Measurements from ENCODE around the gene DCAF17.
"Not testable (repeated sequence)": the region's sequence is repeated elsewhere in the genome, so short reads cannot be mapped to it uniquely, and the experiment has no call there.

Gene DCAF17

DNA sequence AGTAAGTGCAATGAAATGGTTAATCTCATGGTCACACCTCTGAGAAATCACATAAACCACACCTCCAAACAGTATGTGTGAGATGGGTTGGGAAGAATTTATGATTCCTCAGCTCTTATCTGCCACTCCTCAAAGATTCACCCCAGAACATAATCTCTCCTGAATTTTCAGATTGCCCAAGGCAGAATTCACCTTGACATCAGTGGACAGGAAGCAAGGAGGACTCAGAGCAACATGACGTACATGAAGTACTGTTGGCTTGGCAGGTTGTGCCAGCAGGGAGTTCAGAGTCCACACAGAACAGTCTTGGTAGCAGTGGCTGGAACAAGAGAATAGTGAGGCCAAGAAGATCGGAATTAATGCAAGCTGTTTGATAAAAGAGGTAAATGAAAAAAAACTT, 56.6 kb downstream of the DCAF17 start:
- no peak overlapping the region for H3K4me3 ChIP-seq (ENCODE audit: low read depth, low read length)
- TF ChIP-seq, protein P1, sequence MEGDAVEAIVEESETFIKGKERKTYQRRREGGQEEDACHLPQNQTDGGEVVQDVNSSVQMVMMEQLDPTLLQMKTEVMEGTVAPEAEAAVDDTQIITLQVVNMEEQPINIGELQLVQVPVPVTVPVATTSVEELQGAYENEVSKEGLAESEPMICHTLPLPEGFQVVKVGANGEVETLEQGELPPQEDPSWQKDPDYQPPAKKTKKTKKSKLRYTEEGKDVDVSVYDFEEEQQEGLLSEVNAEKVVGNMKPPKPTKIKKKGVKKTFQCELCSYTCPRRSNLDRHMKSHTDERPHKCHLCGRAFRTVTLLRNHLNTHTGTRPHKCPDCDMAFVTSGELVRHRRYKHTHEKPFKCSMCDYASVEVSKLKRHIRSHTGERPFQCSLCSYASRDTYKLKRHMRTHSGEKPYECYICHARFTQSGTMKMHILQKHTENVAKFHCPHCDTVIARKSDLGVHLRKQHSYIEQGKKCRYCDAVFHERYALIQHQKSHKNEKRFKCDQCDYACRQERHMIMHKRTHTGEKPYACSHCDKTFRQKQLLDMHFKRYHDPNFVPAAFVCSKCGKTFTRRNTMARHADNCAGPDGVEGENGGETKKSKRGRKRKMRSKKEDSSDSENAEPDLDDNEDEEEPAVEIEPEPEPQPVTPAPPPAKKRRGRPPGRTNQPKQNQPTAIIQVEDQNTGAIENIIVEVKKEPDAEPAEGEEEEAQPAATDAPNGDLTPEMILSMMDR (IDR thresholded peaks at IDR 0.05; ENCODE audit: borderline replicate concordance, insufficient read depth, low read depth, low read length), result no peak

DNA sequence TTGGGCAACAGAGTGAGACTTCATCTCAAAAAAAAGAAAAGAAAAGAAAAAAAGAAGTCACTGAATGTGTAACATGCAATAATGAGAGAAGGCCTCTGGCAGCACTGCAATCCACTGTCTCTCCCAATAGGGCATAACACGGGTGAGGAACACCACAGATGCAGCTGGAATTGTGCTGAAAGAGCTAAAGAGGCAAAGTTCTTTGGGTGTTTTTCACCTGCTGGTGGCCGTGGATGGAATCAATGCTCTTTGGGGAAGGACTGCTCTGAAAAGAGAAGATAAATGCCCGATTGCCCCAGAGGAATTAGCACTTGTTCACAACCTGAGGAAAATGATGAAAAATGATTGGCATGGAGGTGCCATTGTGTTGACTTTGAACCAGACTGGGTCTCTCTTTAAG, 57.3 kb downstream of the DCAF17 start:
- H3K4me3 ChIP-seq (ENCODE audit: low read depth, low read length), result no peak overlapping the region
- TF ChIP-seq, protein P1 (IDR thresholded peaks at IDR 0.05; ENCODE audit: borderline replicate concordance, insufficient read depth, low read depth, low read length), result no peak

DNA sequence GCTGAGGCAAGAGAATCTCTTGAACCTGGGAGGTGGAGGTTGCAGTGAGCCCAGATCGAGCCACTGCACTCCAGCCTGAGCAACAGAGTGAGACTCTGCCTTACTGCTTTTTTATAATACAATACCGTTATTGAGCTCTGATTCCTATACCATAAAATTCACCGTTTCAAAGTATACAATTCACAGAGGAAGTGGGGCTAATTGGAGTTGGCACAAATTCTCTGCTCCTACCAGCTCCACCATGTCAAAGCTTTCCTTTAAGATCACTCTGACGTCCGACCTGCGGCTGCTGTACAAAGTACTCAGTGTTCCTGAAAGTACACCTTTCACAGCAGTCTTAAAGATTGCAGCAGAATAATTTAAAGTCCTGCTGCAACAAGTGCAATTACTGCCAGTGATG, 58.6 kb downstream of the DCAF17 start:
- H3K4me3 ChIP-seq (ENCODE audit: low read depth, low read length), result no peak overlapping the region
- TF ChIP-seq, protein P1 (IDR thresholded peaks at IDR 0.05; ENCODE audit: borderline replicate concordance, insufficient read depth, low read depth, low read length), result no peak

DNA sequence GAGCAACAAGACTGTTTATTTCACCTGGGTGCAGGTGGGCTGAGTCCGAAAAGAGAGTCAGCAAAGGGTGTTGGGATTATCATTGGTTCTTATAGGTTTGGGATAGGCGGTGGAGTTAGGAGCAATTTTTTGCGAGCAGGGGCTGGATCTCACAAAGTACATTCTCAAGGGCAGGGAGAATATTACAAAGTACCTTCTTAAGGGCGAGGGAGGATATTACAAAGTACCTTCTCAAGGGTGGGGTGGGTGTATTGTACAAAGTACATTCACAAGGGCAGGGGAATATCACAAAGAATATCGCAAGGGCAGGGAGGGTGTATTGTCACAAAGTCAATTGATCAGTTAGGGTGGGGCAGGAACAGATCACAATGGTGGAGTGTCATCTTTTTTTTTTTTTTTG, 63.6 kb downstream of the DCAF17 start:
- not testable (repeated sequence) for H3K4me3 ChIP-seq (ENCODE audit: low read depth, low read length)

DNA sequence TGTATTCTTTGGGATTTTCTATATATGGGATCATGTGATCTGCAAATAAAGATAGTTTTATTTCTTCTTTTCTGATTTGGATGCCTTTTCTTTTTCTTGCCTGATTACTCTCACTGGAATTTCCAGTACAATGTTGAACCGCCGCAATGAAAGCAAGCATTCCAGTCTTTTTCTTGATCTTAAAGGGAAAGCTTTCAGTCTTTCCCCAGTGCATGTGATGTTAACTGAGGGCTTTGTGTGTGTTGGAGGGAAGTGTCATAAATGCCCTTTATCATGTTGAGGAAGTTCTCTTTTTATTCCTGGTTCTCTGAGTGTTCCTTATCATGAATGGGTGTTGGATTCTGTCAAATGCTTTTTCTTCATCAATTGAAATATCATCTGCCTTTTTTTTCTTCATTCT, 71.3 kb downstream of the DCAF17 start:
- TF ChIP-seq, protein P1 (IDR thresholded peaks at IDR 0.05; ENCODE audit: borderline replicate concordance, insufficient read depth, low read depth, low read length), result no peak
- no peak overlapping the region for H3K4me3 ChIP-seq (ENCODE audit: low read depth, low read length)

DNA sequence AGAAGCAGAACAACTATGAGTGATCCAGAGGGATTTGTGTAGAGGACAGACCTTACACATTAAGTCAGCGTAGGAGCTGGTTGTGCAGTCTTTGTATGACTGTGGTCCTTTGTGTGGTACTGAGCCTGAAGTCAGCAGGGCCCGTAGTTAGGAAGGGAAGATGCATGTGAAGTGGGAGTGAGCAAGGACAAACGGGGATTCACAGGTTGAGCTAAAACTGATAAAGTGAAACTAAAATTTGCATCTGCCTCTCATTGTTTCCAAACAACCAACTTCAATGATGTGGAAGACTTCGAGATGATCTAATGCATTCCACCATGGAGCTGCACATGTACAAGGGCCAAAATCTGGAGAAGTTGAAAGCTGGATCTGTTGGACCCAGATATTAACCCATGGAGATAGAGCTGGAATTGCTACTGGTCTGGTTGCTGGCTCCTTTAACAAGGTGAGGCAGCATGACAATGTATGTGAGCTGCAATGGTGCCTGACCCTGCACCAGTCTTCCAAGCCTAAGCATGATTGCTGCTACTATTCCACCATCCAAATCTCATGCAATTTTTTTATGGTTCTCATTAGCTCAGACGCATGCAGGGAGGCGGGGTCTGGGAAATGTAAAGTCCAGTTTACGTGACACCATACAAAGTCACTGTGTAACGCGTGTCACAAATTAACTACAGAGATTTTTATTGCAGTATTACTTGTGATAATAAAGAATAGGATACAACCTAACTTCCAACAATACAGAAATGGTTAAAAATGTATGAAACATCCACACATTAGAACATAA, 76.1 kb downstream of the DCAF17 start:
- TF ChIP-seq, protein P1 (IDR thresholded peaks at IDR 0.05; ENCODE audit: borderline replicate concordance, insufficient read depth, low read depth, low read length), result no peak
- no peak overlapping the region for H3K4me3 ChIP-seq (ENCODE audit: low read depth, low read length)

DNA sequence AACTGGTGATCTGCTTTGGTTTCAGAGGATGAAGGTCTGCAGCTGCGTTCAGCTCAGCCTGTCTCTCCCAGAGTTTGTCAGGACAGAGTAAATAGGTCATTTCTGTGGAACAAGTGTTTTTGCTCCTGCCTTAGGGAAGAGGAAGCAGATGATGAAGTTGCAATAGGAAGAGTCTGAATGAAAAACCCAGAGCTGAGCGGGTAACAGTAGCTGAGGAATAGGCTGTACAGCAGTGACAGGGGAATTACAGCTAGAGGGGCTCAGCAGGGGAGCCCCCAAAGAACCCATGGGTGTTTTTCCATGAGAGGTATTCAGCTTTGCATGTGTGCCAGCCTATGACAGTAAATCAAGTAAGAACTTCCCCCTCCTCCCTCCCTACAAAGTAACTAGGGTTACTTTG, 78.0 kb downstream of the DCAF17 start:
- TF ChIP-seq, protein P1 (IDR thresholded peaks at IDR 0.05; ENCODE audit: borderline replicate concordance, insufficient read depth, low read depth, low read length), result no peak
- no peak overlapping the region for H3K4me3 ChIP-seq (ENCODE audit: low read depth, low read length)
